H7 (cell line): ENCODE measurements around the gene COX4I1. TPM values are rescaled to one million over a fixed set of nuclear protein-coding genes. Genes with fewer than 3 reads are reported as not detected.

ENCODE experiments used
- DNase-seq: peaks from one replicate; pipeline ENCODE4 v3.0.0; 2012
- H3K27me3 ChIP-seq: 2 replicates; pipeline ENCODE4 v1.6.0; 2011; ENCODE audit warnings: mild to moderate bottlenecking, low read length; ENCODE audit not compliant: control insufficient read depth, insufficient read depth
- H3K36me3 ChIP-seq: replicated peaks from 2 replicates; pipeline ENCODE4 v1.5.1; 2011; ENCODE audit warnings: low read length; ENCODE audit not compliant: control insufficient read depth, insufficient read depth
- H3K4me3 ChIP-seq: 2 replicates; pipeline ENCODE4 v1.5.1; 2011; ENCODE audit warnings: low read depth, mild to moderate bottlenecking, control low read depth, low read length, moderate library complexity; ENCODE audit not compliant: insufficient read depth
- total RNA-seq: library from RNA; depleted of rRNA; stranded (reverse); fragments of >200 nt; shearing (Covaris generic); gene quantifications from 2 replicates; pipeline ENCODE4 v1.2.3, GENCODE V29; 2014; rRNA removed

Gene COX4I1
- total RNA-seq, 1 experiment from 2014 or later: 696 TPM

- Histone ChIP-seq H3K27me3 (no peaks in the 10 kb centered on the region), H3K36me3 (no peaks in the 10 kb centered on the region), H3K4me3 (no peak overlapping the region)
- DNase-seq: no peak
Observed at GRCh38 chr16:85856079-85856478, 56.6 kb downstream of the COX4I1 start.

DNA sequence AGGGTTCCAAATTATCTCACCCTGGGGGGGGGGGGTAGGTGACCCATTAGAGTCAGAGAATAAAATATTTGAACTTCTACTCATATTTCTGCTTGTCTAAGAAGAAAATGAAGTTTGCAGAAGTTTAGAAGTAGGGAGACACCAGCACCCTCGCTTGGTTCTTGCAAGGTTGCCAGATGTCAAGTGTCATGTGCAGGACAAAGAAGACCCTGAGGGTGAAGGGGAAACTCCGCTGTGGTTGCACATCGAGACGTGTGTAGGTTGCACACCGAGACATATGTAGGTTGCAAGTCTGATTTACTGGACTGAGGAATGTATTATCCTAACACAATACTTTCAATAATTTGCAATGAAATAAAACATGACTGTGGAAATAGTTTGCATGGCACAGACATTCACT lies 57.1 kb downstream of the COX4I1 start:
- H3K27me3 ChIP-seq: no peaks in the 10 kb centered on the region
- no peaks in the 10 kb centered on the region for H3K36me3 ChIP-seq
- DNase-seq: no peak
- no peak overlapping the region for H3K4me3 ChIP-seq

Other genes with a start within 250 kb of the COX4I1 start
- gene GSE1, start 186.4 kb upstream of the COX4I1 start, total RNA-seq: 52.5 and 73.6 TPM in 2 replicates
- 25.6 and 25.9 TPM in 2 replicates for gene GINS2, start 110.7 kb upstream of the COX4I1 start, total RNA-seq
- 4.1 and 7.2 TPM in 2 replicates for gene C16orf74, start 48.6 kb upstream of the COX4I1 start, total RNA-seq
- gene EMC8, start 151 bp upstream of the COX4I1 start, total RNA-seq: 93.3 and 101 TPM in 2 replicates
- 0.21 and 2.7 TPM in 2 replicates for gene IRF8, start 99.5 kb downstream of the COX4I1 start, total RNA-seq